ENCODE measurements around the gene NDUFS7.

Gene NDUFS7

GRCh38 chr19:1434040-1434366, 50.3 kb downstream of the NDUFS7 start:
- no peak for DNase-seq

GRCh38 chr19:1434577-1435060, 50.9 kb downstream of the NDUFS7 start:
- no peak for DNase-seq

DNA sequence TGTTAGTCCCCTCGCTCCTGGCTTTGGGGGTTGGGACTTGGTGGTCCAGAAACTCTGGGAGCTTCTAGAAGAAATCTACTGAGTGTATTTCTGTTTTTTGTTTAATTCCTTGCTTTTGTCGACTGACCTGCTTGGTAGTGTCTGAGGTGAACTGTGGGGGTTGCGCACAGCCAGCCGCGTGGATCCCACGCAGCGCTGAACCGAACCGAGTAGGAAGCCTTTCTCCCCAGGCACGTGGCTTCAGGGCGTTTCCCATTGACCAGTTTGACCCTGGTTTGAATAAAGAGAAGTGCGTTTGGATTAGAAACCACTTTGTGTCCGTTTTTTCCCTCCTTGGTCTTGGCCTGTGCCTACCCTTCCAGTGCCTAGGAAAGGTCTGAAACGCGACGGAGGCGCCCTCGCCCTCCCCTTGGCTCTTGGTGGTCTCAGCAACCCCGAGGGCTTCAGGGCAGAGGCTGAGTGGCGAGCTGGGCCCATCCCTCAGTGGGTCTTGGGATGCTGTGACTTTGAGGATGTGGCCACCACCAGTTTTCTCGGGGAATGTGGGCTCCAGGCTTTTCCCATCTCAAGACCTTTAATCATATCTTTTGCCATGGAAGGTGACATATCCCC, 51.8 kb downstream of the NDUFS7 start:
- no peak for DNase-seq

- no peak for DNase-seq
These were observed 53.9 kb downstream of the NDUFS7 start for GRCh38 chr19:1437609-1438008.

DNA sequence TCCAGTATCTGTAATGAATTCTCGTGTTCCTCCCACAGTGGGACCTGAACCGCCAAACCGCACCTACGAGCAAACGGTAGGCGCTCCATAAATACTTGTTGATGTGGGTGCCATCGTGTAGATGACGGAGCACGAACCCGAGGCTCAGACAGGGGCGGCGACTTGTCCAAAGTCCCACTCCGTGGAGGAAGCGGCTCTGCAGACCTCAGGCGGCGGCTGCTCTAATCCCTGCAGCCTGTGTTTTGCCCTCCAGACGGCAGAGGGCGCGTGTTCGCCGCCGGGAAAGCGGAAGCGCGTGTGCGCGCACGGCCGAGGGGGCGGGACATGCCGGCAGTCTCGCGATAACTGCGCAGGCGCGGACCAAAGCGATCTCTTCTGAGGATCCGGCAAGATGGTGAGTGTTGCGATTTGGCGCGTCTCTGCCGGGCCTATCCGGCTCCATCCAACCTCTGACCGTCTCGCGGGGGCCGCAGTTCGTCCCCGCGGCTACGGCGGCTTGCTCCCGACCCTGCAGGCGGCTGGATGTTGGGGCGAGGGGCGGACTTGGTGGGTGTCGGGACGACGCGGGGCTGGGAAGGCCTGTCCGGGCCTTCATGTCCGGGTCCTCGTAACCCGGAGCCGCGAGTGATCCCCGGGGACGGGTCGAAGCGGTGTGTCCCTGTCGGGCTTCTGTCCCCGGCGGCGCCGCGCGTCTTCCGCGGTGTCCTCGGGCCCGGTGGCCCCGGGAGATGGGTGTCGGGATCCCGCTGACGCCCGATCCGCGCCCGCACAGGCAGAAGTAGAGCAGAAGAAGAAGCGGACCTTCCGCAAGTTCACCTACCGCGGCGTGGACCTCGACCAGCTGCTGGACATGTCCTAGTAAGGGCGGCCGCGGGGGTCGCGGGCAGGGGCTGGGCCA, 54.6 kb downstream of the NDUFS7 start, which contains the start of gene RPS15:
TSS of gene RPS15 (plus strand) at position 362 of the 898 bp plus-strand sequence. CDS start at position 392, 30 bp downstream.
- peak; percentile 97 to 99 (median 98) for DNase-seq

- no peak for DNase-seq
These were observed 55.2 kb downstream of the NDUFS7 start for GRCh38 chr19:1438933-1439354.

- DNase-seq, result peak in 2 of 4 experiments; percentile 31 to 32
These were observed 56.1 kb downstream of the NDUFS7 start for GRCh38 chr19:1439525-1440417.

GRCh38 chr19:1440418-1440801, 56.7 kb downstream of the NDUFS7 start:
- DNase-seq, result no peak

DNA sequence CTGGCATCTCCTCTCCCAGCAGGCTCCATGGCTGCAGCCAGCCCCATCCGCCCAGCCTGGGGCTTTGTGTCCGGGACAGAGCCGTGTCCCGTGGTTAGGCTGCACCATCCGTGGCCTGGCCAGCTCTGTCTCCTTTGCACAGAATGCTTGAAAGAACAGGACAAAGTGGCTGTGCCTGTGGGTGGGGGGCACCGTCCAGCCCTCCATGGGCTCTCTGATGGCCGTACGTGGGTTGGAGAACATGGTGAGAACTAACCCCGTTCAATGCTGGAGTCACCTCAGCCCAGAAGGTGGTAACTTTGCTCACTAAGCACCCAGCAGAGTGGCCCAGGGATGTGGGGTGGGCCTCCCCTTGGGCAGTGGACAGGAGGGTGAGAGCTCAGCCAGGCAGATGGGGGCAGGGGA, 57.3 kb downstream of the NDUFS7 start:
- DNase-seq, result no peak

GRCh38 chr19:1441677-1442438, 58.2 kb downstream of the NDUFS7 start:
- DNase-seq, result no peak

Data from suppressor macrophage (primary cell).